Stimulated activated CD4-positive, alpha-beta T cell treated with anti-CD3 and anti-CD28 coated beads, Interleukin-2, amount 100 ng/mL, for 48 hours (primary cell): ENCODE measurements around the gene TMEM9.
"Not testable (repeated sequence)": the region's sequence is repeated elsewhere in the genome, so short reads cannot be mapped to it uniquely, and the experiment has no call there.

Source experiments
- DNase-seq, 2 donors: peaks; one replicate each; pipeline ENCODE4 v3.0.0-alpha.2; 2020

TMEM9 gene

DNA sequence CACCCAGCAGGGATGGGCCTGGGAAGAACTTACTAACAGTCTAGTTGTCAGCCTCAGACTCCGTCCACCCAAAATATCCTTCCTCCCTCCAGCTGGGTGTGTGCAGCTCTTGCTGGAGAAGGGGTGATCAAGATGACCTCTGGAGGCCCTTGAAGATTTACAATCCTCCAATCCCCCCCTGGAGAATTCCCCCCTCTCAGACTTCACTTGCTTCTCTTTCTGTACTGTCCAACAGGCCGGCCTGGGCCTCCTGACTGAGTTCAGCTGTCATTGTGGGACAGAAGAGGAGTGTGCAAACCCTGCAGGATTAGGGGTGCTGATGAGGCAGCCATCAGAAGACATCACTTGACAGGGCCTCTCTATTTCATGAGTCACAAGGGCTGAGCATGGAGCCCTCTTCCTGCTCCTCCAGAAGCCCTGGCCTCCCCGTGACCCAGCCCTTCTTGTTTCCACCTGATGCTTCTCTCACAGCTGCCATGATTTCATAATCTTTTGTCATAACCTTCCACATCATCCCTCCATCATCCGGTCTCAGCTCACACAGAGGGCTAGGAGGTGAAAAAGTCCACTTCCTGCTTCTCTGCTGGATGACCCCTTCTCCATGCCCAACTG, 18.8 kb upstream of the TMEM9 start:
- no peak for DNase-seq

DNA sequence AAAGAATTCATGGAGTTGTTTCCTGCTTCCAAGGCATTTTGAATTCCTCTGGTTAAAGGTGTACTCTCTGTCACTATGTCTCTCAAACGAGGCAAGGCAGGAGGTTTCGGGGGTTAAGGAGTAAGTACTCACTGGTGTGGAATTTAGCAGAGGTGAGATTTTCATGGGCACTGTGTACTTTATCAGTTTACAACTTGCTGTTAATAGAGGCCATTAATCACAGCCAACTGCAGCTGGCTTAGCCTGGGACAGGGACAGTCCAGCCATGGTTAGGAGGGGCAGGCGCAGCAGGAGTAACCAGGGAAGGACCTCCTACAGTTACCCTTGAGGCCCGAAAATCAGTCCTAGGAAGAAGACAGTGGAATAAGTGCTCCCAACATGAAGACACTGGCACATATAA, 18.1 kb upstream of the TMEM9 start:
- no peak for DNase-seq

DNA sequence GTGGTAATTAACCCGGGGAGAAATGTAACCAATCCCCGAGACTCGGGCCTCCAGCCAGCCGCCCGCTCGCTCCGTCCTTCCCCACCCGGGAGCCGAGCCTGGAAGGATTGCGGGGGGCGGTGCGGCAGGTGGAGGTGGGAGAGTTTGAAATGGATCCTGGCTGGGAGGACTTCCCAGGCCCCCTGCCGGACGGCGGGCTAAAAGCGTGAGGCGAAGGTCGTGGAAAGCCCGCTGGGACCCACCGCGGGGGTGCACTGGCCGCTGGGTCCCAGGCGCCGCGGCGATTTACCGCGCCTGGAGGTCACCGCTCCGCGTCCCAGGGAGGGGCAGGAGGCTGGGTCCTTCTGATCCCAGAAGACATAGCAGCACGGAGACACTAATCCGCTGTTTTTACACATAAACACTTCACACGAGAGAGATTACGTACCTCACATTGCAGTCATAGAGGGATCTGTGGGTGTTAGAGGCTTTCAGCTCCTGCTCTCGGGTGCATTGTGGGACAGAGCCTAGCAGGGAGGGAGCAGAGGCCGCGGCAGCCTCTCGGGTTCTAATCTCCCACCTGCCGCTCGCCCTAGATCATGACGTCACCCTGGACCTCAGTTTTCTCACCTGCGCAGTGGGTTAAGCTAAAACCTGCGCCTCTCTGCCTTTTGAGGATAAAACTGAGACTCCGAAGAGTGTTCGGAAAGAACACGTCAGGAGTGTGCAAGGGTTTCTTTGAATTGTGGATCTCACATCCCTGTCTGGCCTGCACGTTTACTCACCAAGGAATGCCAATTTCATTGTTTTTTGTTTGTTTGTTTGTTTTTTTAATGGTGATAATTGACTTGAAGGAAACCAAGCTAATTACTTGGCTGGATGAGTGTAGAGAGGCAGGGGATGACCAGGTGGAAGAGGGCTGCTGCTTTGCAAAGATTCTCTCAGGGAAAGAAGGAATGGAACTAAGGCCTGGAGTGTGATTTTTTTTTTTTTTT, 17.1 kb upstream of the TMEM9 start:
- peak; percentile 45 to 53 for DNase-seq

DNA sequence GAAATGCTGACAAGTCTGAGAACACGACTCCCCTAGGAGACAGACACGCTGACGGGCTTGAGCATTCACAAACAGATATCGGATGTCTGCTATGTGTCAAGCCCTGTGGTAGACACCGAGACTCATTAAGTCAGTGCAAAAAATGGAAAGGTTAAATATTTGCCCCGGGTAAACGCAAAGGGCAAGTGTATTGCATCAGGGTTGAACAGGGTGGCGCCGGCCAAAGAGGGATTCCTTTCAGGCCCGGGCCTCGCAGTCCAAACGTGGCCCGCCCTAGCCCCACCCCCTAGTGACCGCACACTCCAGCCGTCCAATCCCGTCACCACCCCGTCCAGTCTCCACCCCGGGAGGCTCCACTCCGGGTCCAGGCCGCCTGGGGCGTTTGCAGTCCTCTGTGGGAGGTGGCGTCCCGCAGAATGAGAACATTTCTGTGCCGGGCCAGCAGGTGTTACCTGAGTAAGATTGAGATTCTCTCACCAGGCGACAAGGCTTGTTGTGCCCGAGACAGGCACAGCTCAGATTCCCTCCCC, 16.3 kb upstream of the TMEM9 start:
- DNase-seq: peak; percentile 69 to 71

DNA sequence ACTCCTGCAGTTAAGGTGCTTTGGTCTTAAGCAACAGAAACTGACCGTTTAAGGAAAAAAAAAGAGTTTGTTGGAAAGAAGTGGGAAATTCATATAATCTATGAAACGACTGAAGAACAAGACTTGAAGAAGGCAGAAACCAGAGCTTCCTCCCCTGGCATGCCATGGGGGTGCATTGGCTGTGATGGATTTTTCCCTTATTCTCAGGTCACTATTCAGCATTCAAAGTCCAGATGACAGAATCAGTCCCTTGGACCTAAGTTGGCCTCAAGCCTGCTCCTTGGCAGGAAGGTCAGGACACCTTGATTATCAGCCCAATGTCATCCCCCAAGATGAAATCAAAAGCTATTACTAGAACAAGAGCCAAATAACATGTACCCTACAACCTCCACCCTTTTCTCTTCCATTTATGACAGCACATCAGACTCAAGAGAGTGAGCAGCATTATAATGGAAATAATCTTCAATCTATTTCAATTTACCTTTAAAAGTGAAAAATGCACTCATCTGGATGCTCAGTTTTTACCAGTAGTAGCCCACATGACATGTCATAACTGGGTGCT, 15.8 kb upstream of the TMEM9 start:
- DNase-seq: no peak

DNA sequence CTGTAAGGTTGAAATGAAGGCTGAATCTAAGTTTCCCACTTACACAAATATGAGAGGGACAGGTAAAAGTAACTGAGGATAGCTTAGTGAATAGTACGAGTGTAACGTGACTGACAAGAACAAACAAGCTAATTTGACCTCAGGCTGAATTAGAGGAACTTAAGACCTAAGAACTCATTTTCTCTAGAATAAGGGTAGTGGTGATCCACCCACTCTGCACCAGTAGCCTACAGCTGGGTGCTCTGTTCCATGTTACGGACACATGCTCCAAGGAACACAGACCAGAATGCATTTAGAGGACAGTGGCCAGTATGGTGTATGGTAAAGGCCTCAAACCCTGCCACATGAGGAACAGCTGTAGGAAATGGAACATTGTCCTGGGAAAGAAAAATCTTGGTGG, 14.9 kb upstream of the TMEM9 start:
- DNase-seq: no peak

DNA sequence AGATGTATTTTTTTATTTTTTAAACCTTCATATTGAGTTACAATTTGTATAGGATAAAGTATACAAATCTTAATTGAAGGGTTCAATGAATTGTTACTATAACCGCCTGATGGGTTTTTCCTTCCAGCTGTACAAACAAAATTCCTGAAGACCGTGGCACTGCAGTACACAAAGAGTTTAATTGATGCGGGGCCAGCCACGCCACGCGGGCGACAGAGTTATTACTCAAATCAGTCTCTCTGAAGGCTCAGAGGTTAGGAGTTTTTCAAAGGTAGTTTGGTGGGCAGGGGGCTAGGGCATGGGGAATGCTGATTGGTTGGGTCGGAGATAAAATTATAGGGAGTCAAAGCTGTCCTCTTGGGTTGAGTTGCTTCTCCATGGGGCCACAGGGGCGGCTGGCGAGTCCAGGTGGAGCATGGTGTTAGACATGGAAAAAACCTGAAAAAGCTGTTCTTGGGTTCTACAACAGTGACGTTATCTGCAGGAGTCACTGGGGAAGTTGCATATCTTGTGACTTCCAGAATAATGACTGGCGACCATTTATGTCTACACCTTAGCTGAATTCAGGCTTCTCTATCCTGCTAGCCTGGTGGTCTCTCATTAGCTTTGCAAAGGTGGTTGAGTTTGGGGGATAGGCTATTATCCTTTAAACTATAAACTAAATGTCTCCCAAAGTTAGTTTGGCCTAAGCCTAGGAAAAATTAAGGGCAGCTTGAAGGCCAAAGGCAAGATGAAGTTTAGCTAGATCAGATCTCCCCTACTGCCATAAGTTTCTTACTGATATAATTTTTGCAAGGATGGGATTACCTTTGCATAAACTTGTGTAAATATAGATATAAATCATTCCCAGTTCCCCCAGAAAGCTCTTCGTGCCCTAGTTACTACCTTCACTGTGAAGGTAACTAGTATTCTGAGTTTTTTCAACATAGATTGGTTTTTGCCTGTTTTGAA, 13.0 kb upstream of the TMEM9 start:
- DNase-seq: no peak

DNA sequence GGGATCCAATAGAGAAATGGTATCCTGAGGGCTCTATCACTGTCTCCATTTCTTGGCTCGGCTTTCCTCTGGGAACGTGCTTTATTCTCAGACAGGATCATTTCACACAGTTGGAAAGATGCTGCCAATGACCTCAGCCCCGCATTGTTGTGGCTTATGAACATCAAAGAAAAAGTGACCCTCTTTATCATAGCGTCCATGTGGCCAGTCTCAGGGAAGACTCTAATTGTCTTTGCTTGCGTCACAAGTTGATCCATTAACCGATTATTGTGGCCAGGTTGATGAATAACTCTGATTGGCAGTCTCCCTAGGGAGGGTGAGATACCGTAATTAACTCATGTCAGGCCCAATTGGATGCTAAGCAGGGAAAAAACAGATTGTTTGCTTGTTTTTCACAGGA, 10.4 kb upstream of the TMEM9 start:
- DNase-seq: no peak

DNA sequence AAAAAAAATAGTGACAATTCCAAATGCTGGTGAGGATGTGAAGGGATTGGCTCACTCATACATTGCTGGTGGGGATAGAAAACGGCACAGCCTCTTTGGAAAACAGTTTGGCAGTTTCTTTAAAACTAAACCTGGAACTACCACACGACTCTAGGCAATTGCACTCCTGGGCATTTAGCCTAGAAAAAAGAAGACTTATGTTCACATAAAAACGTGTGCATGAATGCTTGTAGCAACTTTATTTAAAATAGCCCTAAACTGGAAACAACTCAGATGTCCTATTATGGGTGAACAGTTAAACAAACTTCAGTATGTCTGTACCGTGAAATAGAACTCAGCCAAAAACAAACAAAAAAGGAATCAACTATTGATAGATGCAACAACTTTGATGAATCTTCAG, 9.4 kb upstream of the TMEM9 start:
- no peak for DNase-seq

DNA sequence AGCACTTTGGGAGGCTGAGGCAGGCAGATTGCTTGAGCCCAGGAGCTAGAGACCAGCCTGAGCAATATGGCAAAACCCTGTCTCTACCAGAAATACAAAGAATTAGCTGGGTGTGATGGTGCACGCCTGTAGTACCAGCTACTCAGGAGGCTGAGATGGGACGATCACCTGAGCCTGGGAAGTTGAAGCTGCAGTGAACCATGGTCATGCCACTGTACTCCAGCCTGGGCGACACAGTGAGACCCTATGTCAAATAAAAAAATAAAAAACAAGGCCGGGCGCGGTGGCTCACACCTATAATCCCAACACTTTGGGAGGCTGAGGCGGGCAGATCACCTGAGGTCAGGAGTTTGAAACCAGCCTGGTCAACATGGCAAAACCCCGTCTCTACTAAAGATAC, 8.8 kb upstream of the TMEM9 start:
- not testable (repeated sequence) for DNase-seq

DNA sequence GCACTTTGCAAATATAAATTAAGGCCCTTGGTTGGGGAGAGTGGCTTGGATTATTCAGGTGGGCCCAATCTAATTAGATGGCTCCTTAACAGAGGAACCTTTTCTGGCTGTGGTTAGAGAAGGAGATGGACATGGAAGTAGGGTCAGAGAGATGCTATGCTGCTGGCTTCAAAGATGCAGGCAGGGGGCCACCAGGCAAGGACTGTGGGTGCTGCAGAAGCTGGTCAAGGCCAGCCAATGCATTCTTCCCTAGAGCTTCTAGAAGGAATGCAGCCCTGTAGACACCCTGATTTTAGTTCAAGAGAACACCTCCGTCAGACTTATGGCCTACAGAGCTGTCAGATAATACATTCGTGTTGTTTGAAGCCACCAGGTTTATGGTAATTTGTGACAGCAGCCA, 3.7 kb upstream of the TMEM9 start:
- no peak for DNase-seq

DNA sequence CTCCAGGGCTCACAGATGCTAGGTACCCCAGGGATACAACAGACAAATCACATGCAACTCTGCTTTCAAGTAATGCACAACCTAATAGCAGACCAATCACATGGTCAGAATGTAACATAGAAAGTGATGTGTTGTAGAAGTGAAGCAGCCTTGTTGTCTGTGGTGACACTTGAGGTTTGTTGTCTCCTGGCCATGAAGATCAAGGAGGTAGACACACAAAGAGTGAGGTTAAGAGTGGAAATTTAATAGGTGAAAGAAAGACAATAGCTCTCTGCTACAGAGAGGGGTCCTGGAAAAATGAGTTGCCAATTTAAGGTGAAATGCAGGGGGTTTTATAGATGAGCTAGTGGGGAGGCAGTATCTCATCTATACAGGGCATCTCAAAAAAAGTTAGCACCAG, 2.5 kb upstream of the TMEM9 start:
- no peak for DNase-seq

DNA sequence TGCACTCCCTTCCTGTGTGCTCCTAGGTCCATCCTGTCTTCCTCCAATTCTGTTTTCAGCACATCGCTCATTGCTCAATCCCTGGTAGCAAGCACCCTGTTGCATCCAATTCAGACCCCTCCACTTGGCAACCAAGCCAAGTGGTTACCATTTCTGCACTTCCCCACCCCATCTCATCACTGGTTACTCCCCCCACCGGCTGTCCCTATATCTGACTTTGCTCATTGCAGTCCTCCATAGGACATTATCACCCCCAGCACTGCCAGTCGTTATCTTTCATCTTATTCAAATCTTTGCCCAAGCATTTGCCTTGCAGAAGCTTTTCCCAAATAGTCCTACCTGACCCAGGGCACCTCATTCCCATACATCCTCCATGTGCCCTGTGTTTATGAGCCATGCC, 2.1 kb upstream of the TMEM9 start:
- no peak for DNase-seq

DNA sequence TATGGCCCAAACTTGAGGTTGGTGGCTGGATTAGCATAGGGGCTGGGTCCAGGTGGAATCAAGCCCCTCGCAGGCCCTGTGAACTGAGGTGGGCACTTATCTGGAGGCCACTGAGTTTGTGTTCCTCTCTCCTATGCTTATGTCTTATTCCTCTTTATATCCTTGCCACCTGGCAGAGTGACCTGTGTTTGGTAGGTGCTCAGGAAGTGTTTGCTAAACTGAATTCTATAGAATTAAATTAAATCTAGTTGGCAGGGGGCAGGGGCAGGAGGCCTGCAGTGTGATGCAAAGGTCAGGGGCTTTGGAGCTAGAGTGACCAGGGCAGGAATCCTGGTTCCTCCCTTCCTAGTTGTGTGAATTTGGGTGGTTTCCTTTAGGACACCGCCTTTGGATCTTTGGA, 1.1 kb upstream of the TMEM9 start:
- DNase-seq: no peak

DNA sequence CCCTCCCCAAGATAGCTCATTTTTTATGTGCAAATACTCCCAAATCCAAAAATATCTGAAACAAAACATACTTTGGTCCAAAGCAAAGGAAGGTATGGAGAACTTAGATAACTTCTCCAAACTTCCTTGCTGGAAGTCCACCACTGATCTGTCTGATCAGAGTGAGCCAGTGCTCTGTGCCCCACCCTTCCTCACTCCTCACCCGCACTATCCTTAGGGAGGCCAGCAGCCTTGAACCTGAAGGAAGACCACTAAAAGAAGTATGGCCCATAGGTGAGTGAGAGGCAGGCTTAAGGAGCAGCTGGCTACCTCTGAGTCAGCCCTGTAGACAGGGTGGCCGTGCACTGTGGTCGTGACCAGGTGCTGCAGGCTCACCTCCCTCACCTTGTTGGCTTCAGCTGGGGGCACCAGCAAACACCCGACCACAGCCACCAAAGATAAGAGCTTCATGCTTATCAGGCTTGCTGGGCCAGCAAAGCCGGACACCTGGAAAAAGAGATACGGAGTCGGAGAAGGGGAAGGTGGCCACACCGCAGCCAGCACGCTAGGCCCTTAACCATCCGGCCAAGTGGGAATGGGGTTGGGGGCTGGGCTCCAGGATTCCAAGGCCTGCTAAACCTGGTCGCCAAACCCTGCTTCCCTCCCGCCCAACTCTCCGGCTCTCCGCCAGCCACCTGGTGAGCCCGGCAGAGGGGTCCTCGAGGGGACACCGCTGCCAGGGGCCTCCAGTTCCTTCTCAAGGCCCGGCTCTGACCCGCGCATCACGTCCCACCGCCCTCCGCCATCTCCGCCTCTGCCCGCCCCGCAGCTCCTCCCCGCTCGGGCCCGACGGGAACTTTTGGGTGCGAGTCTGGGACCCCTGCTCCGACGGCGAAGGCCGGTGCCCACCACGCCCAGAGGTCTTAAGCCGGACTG, 543 bp downstream of the TMEM9 start:
- peak; percentile 4 to 8 for DNase-seq

DNA sequence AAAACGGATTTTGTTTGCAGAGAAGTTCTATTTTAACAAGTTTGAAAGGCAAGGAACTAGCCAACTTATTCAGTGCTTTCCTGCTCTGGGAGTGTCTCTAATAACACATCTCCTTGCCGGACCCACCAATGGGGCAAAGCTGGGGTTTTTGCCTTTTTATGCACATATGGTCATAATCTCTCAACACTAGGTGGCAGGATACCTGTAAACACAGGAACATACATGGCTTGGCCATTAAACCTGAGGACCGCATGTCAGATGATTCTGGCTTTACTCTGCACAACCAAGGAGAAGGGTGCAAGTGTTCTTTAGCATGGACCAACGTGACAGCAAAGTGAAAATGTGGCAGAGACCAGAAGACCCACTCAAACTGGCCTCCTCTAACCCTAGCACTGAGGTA, 4.9 kb downstream of the TMEM9 start:
- no peak for DNase-seq

DNA sequence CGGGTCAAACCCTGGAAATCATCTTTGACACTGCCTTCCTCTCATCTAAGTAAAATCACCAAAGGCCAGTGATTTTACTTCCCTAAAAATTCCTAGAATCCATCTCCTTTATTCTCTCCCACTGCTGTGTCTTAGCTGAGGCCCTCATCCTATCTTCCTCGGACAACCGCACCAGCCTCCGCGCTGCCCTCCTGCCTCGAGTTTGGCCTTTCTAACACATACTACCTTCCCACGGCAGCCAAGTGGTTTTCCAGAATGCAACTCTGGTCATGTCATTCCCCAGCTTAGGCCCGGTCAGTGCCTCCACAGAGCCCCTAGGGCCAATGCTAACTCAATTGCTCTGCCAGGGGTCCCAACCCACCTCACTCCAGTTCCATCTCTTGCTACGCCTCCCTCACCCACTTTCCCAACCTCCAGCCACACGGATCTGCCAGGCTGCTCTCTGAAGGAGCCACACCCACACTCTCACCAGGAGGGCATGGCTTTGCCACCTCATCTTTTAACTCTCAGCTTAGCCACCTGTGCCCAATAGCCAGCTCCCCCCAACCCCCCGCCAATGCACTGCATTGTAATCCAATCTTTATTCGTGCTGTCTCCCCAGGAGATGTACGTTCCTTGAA, 6.8 kb downstream of the TMEM9 start:
- DNase-seq: no peak

DNA sequence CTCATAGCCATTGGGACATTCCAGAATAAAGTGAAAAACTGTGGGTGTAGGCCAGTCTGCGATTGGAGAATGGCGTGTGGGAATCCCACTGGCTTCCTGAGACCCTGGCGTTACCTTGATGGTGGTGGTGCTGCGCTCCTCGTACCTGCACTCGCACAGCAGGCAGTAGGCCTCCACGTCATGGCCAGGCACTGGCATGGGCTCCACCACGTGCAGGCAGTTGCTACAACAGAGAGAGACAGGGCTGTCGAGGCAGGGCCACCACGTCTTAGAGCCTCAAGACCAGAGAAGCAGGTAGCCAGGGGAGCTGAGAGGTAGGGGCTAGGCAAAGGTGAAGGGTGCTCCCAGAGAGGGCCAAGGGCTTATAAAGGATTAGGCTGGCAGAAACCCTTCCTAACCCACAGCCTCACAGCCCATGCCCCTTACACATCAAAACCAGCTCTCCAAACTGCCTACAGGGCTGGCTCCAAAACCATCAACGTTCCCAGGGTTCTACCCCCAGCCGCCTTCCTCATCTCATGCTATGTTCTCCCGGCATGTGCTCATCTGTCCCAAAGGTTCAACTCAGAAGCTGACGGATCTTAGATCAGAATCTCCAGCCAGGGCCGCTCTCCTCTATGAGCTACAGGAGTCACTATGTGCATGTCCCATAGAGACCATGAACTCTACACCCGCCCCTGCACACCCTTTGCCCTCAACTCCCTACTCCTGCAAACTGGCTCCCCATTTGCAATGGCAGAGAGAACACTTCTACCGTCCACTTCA, 7.5 kb downstream of the TMEM9 start:
- no peak for DNase-seq

DNA sequence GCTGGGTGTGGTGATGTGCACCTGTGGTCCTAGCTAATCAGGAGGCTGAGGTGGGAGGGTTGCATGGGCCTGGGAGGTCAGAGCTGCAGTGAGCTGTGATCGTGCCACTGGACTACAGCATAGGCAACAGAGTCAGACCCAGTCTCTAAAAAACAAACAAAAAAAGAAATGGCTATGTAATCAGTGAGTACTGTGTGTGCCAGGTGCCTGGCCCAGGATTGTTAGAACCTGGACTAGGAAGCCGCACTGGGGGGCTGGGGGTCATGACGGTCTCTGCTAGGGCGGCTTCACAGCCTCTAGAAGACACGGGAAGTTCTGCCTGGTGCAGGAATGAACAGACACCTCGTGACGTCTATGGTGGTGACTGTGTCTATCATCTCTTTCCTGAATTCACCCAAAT, 8.5 kb downstream of the TMEM9 start:
- DNase-seq: no peak

DNA sequence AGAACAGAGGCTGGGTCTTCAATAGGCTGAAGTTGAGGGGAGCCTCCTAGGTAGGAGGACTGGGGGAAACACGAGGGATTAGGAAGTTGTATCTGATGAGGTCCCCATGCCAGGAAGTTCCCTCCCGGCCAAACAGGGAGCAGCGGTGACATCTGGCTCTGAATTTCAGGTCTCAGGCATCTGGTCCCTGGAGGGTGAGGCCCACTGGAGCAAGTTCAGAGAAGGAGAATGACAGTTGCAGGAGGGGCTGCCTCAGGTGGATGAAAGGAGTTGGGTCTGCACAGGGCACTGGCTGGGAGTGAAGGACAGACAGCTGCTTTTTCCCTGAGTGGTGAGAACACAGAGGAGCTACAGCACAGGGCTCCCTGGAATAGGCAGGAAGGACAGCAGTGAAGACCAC, 9.1 kb downstream of the TMEM9 start:
- no peak for DNase-seq
